K562 (cell line): Measurements from ENCODE around the gene SORBS2. TPM values are rescaled to one million over a fixed set of nuclear protein-coding genes. Genes with fewer than 3 reads are reported as not detected.

Experiments
- COPS2 ChIP-seq: fragments of 450-650 bp; conservative IDR thresholded peaks from 2 replicates; pipeline ENCODE4 v1.6.1; 2016; ENCODE audit warnings: mild to moderate bottlenecking, moderate library complexity
- ESRRB ChIP-seq: fragments of 250-450 bp; sonication (Bioruptor Pico); IDR thresholded peaks from 2 replicates; pipeline ENCODE4 v1.5.0; 2020; ENCODE audit warnings: mild to moderate bottlenecking, moderate library complexity, borderline replicate concordance
- JUN ChIP-seq, 2 experiments: sonication (generic) in 1 of 2; formaldehyde crosslinking in 1 of 2; IDR thresholded peaks; 2 replicates each; pipeline versions ENCODE4 v1.6.1 to v1.8.0; 2012 to 2022; ENCODE audit warnings: borderline replicate concordance in 2 of 2, mild to moderate bottlenecking in 2 of 2, improper control_type of control experiment in 1 of 2, low read depth in 1 of 2, low read length in 1 of 2, missing genetic modification reagents in 1 of 2
- MAFG ChIP-seq: fragments of 450-650 bp; conservative IDR thresholded peaks from 2 replicates; pipeline ENCODE4 v1.6.1; 2016; ENCODE audit warnings: missing genetic modification characterization, missing compliant biosample characterization
- RNF2 ChIP-seq: sonication (generic); IDR thresholded peaks from 2 replicates; pipeline ENCODE4 v1.6.1; 2016
- SLC30A9 ChIP-seq: fragments of 250-450 bp; sonication (Bioruptor Pico); IDR thresholded peaks from 2 replicates; pipeline ENCODE4 v1.8.0; 2022; ENCODE audit warnings: mild to moderate bottlenecking, moderate library complexity
- ZNF217 ChIP-seq: sonication (generic); formaldehyde crosslinking; IDR thresholded peaks from 2 replicates; pipeline ENCODE4 v1.8.0; 2022; ENCODE audit warnings: mild to moderate bottlenecking, missing genetic modification reagents
- ZNF75A ChIP-seq: fragments of 450-650 bp; formaldehyde crosslinking; IDR thresholded peaks from 2 replicates; pipeline ENCODE4 v1.4.0; 2020; ENCODE audit warnings: mild to moderate bottlenecking
- polyA plus RNA-seq, 8 experiments: library from polyadenylated mRNA; depleted of rRNA in 4 of 8; stranded (reverse) in 5 of 8; unstranded in 3 of 8; fragments of >200 nt; fragmentation: Nextera tagmentation in 2 of 8; fragmentation: Illumina TruSeq in 1 of 8; extraction: Ambion mirVana in 2 of 8; extraction: Trizol in 1 of 8; gene quantifications; 2 replicates each; pipeline versions ENCODE4 v1.2.1 to v1.2.3, GENCODE V29; 2011 to 2014; ENCODE audit warnings: inconsistent platforms in 1 of 8, missing spikeins in 1 of 8
- total RNA-seq, 7 experiments: library from RNA; depleted of rRNA in 6 of 7; stranded (reverse); fragments of >200 nt in 6 of 7; fragmentation: Illumina TruSeq in 2 of 7; extraction: Trizol in 2 of 7; gene quantifications; 2 replicates each; pipeline versions ENCODE4 v1.2.1 to v1.2.3, GENCODE V29; 2011 to 2021; ENCODE audit warnings: low replicate concordance in 1 of 7
- TF ChIP-seq, protein P1 (sequence below): fragments of 250-450 bp; sonication (Bioruptor Pico); IDR thresholded peaks from 2 replicates; pipeline ENCODE4 v1.4.0; 2020; ENCODE audit warnings: borderline replicate concordance
- TF ChIP-seq, protein P2 (sequence below): IDR thresholded peaks from 2 replicates; pipeline ENCODE4 v1.6.1; 2011; ENCODE audit not compliant: insufficient read length; ENCODE audit errors: extremely low read depth
- TF ChIP-seq, protein P3 (sequence below): fragments of 250-450 bp; sonication (Bioruptor Pico); IDR thresholded peaks from 2 replicates; pipeline ENCODE4 v1.4.0; 2020; ENCODE audit warnings: mild to moderate bottlenecking, moderate library complexity, borderline replicate concordance
- TF ChIP-seq, protein P4 (sequence below), 2 experiments: IDR thresholded peaks; 2 replicates each; pipeline ENCODE4 v1.6.1; 2011; ENCODE audit warnings: borderline replicate concordance in 1 of 2, control low read depth in 1 of 2, low read depth in 1 of 2, low read length in 1 of 2, mild to moderate bottlenecking in 1 of 2, mixed read lengths in 1 of 2, moderate library complexity in 1 of 2; ENCODE audit not compliant: insufficient read depth in 1 of 2, insufficient read length in 1 of 2, poor library complexity in 1 of 2, severe bottlenecking in 1 of 2; ENCODE audit errors: extremely low read depth in 1 of 2

SORBS2 gene
- total and polyA plus RNA-seq, 9 of the 15 experiments (the other 6 are each of a cell fraction or from before 2014, with no cell fraction given): 0.29 TPM; not detected in 8

DNA sequence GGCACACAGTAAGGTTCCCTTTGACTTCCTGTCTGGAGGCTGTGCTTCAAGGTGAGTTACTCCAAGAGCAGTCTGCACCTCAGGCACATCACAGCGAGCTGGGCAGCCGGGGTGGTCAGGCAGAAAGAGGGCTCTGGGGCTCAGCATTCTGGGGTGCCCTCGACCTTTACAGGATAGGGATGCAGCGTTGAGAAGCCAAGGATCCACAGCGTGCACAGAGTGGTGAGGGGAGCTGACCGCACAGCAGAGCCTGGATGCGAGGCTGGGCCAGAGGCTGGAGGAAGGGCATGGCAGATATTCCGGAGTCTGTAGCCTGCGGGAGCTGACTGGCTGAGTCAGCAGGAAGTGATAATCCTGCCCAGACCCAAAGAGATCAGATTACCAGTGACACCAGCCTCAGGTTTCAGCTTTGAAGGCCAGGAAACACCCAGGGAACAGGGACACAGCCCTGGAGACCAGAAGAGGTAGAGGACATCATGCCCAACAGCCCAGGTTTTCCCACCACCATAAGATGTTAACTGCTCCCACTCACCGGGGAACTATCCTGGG, 238.3 kb downstream of the SORBS2 start (continued):
- TF ChIP-seq, protein P1, sequence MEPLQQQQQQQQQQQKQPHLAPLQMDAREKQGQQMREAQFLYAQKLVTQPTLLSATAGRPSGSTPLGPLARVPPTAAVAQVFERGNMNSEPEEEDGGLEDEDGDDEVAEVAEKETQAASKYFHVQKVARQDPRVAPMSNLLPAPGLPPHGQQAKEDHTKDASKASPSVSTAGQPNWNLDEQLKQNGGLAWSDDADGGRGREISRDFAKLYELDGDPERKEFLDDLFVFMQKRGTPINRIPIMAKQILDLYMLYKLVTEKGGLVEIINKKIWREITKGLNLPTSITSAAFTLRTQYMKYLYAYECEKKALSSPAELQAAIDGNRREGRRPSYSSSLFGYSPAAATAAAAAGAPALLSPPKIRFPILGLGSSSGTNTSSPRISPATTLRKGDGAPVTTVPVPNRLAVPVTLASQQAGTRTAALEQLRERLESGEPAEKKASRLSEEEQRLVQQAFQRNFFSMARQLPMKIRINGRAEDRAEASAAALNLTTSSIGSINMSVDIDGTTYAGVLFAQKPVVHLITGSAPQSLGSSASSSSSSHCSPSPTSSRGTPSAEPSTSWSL (CRISPR knock-in tag): no peak
- TF ChIP-seq MAFG (tag): peak; percentile 95
- TF ChIP-seq, protein P2, sequence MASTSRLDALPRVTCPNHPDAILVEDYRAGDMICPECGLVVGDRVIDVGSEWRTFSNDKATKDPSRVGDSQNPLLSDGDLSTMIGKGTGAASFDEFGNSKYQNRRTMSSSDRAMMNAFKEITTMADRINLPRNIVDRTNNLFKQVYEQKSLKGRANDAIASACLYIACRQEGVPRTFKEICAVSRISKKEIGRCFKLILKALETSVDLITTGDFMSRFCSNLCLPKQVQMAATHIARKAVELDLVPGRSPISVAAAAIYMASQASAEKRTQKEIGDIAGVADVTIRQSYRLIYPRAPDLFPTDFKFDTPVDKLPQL: no peak
- no peak for TF ChIP-seq COPS2
- TF ChIP-seq, protein P3, sequence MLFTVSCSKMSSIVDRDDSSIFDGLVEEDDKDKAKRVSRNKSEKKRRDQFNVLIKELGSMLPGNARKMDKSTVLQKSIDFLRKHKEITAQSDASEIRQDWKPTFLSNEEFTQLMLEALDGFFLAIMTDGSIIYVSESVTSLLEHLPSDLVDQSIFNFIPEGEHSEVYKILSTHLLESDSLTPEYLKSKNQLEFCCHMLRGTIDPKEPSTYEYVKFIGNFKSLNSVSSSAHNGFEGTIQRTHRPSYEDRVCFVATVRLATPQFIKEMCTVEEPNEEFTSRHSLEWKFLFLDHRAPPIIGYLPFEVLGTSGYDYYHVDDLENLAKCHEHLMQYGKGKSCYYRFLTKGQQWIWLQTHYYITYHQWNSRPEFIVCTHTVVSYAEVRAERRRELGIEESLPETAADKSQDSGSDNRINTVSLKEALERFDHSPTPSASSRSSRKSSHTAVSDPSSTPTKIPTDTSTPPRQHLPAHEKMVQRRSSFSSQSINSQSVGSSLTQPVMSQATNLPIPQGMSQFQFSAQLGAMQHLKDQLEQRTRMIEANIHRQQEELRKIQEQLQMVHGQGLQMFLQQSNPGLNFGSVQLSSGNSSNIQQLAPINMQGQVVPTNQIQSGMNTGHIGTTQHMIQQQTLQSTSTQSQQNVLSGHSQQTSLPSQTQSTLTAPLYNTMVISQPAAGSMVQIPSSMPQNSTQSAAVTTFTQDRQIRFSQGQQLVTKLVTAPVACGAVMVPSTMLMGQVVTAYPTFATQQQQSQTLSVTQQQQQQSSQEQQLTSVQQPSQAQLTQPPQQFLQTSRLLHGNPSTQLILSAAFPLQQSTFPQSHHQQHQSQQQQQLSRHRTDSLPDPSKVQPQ (CRISPR knock-in tag): no peak
- TF ChIP-seq SLC30A9 (CRISPR knock-in tag): no peak
- TF ChIP-seq RNF2: 0 out of 2 replicates have a peak, but pooled peaks have one; percentile 29
- TF ChIP-seq ZNF217: no peak
- no peak for TF ChIP-seq ESRRB (CRISPR knock-in tag)
- TF ChIP-seq, protein P4, sequence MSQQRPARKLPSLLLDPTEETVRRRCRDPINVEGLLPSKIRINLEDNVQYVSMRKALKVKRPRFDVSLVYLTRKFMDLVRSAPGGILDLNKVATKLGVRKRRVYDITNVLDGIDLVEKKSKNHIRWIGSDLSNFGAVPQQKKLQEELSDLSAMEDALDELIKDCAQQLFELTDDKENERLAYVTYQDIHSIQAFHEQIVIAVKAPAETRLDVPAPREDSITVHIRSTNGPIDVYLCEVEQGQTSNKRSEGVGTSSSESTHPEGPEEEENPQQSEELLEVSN (IDR thresholded peaks at IDR 0.05; ENCODE audit: borderline replicate concordance in 1 of 2, extremely low read depth in 1 of 2, insufficient read depth in 1 of 2, insufficient read length in 1 of 2, low read depth in 1 of 2, low read length in 1 of 2, poor library complexity in 1 of 2, severe bottlenecking in 1 of 2): peak in 1 of 2 experiments; percentile 44
- 0 out of 2 replicates have a peak, but pooled peaks have one; percentile 51 for TF ChIP-seq ZNF75A (CRISPR knock-in tag)
- peak; percentile 55; the same call in 1 of the 2 replicates for TF ChIP-seq JUN (IDR thresholded peaks at IDR 0.05; ENCODE audit: borderline replicate concordance, low read depth, low read length)
- TF ChIP-seq JUN (CRISPR knock-in tag; IDR thresholded peaks at IDR 0.05; ENCODE audit: borderline replicate concordance): no peak
